Neural cell (in vitro differentiated cells): ENCODE results near the gene PIK3R3. TPM values are rescaled to one million over a fixed set of nuclear protein-coding genes. Genes with fewer than 3 reads are reported as not detected.

Experiments used
- H2AFZ ChIP-seq: fragments of 200-600, 300-800 bp; sonication (generic), shearing (Covaris generic); 2 replicates; pipeline ENCODE4 v1.6.0; 2014; ENCODE audit warnings: low read depth, mild to moderate bottlenecking, antibody characterized with exemption, low read length, moderate library complexity
- H3F3A ChIP-seq: fragments of 200-600 bp; shearing (Covaris generic); 2 replicates; pipeline ENCODE4 v1.6.1; 2016; ENCODE audit warnings: mild to moderate bottlenecking, moderate library complexity, mixed read lengths, antibody characterized with exemption, low read length; ENCODE audit not compliant: insufficient read depth, poor library complexity, severe bottlenecking
- H3K27ac ChIP-seq: fragments of 200-600, 300-800 bp; sonication (generic), shearing (Covaris generic); 2 replicates; pipeline ENCODE4 v1.5.1; 2014; ENCODE audit warnings: mild to moderate bottlenecking, low read length, moderate library complexity
- H3K27me3 ChIP-seq: fragments of 300-800, 200-600 bp; sonication (generic), shearing (Covaris generic); 2 replicates; pipeline ENCODE4 v1.6.0; 2014; ENCODE audit warnings: mild to moderate bottlenecking, low read depth, low read length, moderate library complexity; ENCODE audit not compliant: insufficient read depth
- H3K36me3 ChIP-seq: fragments of 300-800, 200-600 bp; sonication (generic), shearing (Covaris generic); 2 replicates; pipeline ENCODE4 v1.5.1; 2014; ENCODE audit warnings: mild to moderate bottlenecking, antibody characterized with exemption, low read length, moderate library complexity; ENCODE audit not compliant: insufficient read depth
- H3K4me2 ChIP-seq: fragments of 300-800, 200-600 bp; sonication (generic), shearing (Covaris generic); 2 replicates; pipeline ENCODE4 v1.6.0; 2014; ENCODE audit warnings: mild to moderate bottlenecking, low read length
- H3K4me3 ChIP-seq: fragments of 300-800, 200-600 bp; sonication (generic), shearing (Covaris generic); 2 replicates; pipeline ENCODE4 v1.5.1; 2014; ENCODE audit warnings: mild to moderate bottlenecking, low read length, moderate library complexity
- H3K79me2 ChIP-seq: fragments of 200-600 bp; shearing (Covaris generic); replicated peaks from 2 replicates; pipeline ENCODE4 v1.6.0; 2014; ENCODE audit warnings: mild to moderate bottlenecking, low read length, moderate library complexity; ENCODE audit not compliant: insufficient read depth
- H3K9ac ChIP-seq: fragments of 300-800, 200-600 bp; sonication (generic), shearing (Covaris generic); 2 replicates; pipeline ENCODE4 v1.6.1; 2016; ENCODE audit warnings: mild to moderate bottlenecking, low read length, mixed read lengths
- H3K9me2 ChIP-seq: fragments of 200-600 bp; shearing (Covaris generic); 2 replicates; pipeline ENCODE4 v1.6.1; 2016; ENCODE audit warnings: mild to moderate bottlenecking, low read length, mixed read lengths; ENCODE audit not compliant: insufficient read depth
- H3K9me3 ChIP-seq: fragments of 200-600, 300-800 bp; sonication (generic), shearing (Covaris generic); 2 replicates; pipeline ENCODE4 v1.6.1; 2016; ENCODE audit warnings: mild to moderate bottlenecking, mixed run types, low read length, moderate library complexity, mixed read lengths
- H4K20me1 ChIP-seq: fragments of 200-600 bp; shearing (Covaris generic); 2 replicates; pipeline ENCODE4 v1.6.1; 2016; ENCODE audit warnings: mild to moderate bottlenecking, mixed run types; ENCODE audit not compliant: insufficient read depth
- CTCF ChIP-seq: fragments of 450-650 bp; IDR thresholded peaks from 2 replicates; pipeline ENCODE4 v1.5.1; 2014; ENCODE audit warnings: antibody characterized with exemption, mild to moderate bottlenecking, moderate library complexity; ENCODE audit not compliant: poor library complexity, severe bottlenecking
- EP300 ChIP-seq: fragments of 450-650 bp; conservative IDR thresholded peaks from 2 replicates; pipeline ENCODE4 v1.6.1; 2014; ENCODE audit warnings: antibody characterized with exemption, mild to moderate bottlenecking, moderate library complexity; ENCODE audit not compliant: poor library complexity, severe bottlenecking
- EZH2 ChIP-seq: fragments of 200-600, 300-800 bp; shearing (Covaris generic), sonication (generic); IDR thresholded peaks from 2 replicates; pipeline ENCODE4 v1.6.1; 2014; ENCODE audit warnings: antibody characterized with exemption, low read length, borderline replicate concordance, mild to moderate bottlenecking; ENCODE audit not compliant: insufficient read depth, poor library complexity, severe bottlenecking
- MXI1 ChIP-seq: fragments of 450-650 bp; conservative IDR thresholded peaks from 2 replicates; pipeline ENCODE4 v1.6.1; 2014; ENCODE audit warnings: antibody characterized with exemption, mild to moderate bottlenecking; ENCODE audit not compliant: poor library complexity, severe bottlenecking
- POLR2AphosphoS5 ChIP-seq: IDR thresholded peaks from 2 replicates; pipeline ENCODE4 v1.6.1; 2012
- RAD21 ChIP-seq: fragments of 450-650 bp; conservative IDR thresholded peaks from 2 replicates; pipeline ENCODE4 v1.6.1; 2014; ENCODE audit warnings: antibody characterized with exemption, mild to moderate bottlenecking, moderate library complexity
- REST ChIP-seq: IDR thresholded peaks from 2 replicates; pipeline ENCODE4 v1.6.1; 2012; ENCODE audit warnings: borderline replicate concordance
- SMC3 ChIP-seq: fragments of 450-650 bp; conservative IDR thresholded peaks from 2 replicates; pipeline ENCODE4 v1.6.1; 2014; ENCODE audit warnings: antibody characterized with exemption, mild to moderate bottlenecking, moderate library complexity; ENCODE audit not compliant: poor library complexity
- TAF1 ChIP-seq: IDR thresholded peaks from 2 replicates; pipeline ENCODE4 v1.6.1; 2012; ENCODE audit warnings: low read depth
- polyA plus RNA-seq: library from polyadenylated mRNA; depleted of rRNA; stranded (reverse); fragments of >200 nt; gene quantifications from 2 replicates; pipeline ENCODE4 v1.2.3, GENCODE V29; 2014

The PIK3R3 gene
- polyA plus RNA-seq, 1 donor from 2014 or later = 119 TPM

DNA sequence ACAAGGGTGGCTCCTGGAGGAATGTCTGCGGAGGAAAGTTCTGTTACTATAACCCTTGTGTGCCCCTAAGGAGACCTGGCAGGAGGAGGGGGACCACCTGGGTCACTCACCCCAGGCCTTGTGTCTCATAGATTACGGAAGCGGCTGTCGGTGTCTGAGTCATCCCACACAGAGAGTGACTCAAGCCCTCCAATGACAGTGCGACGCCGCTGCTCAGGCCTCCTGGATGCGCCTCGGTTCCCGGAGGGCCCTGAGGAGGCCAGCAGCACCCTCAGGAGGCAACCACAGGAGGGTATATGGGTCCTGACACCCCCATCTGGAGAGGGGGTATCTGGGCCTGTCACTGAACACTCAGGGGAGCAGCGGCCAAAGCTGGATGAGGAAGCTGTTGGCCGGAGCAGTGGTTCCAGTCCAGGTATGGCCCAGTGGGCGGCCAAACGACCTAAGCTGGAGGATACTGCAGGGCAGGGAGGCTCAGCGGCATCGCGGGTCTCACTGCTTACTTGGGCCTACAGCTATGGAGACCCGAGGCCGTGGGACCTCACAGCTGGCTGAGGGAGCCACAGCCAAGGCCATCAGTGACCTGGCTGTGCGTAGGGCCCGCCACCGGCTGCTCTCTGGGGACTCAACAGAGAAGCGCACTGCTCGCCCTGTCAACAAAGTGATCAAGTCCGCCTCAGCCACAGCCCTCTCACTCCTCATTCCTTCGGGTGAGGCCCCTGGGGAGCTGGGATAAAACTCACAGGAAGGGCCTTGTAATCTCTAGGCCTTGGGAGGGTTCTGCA is 101.4 kb downstream of the PIK3R3 start:
- no peaks in the 10 kb centered on the region for H3K9me2 ChIP-seq
- H2AFZ ChIP-seq = no peak overlapping the region
- no peaks in the 10 kb centered on the region for H3F3A ChIP-seq
- H3K79me2 ChIP-seq = no peaks in the 10 kb centered on the region
- TF ChIP-seq REST (no peak), POLR2AphosphoS5 (no peak), EZH2 (no peak), EP300 (no peak), CTCF (no peak), SMC3 (no peak), MXI1 (no peak), RAD21 (no peak), TAF1 (no peak)
- no peaks in the 10 kb centered on the region for H3K27me3 ChIP-seq
- peaks cover 24% of the 10 kb centered on the region for H3K36me3 ChIP-seq
- H3K9ac ChIP-seq = no peak overlapping the region
- H3K4me3 ChIP-seq = no peak overlapping the region
- H3K27ac ChIP-seq = no peak overlapping the region
- H3K9me3 ChIP-seq = no peaks in the 10 kb centered on the region
- H4K20me1 ChIP-seq = no peaks in the 10 kb centered on the region
- no peak overlapping the region for H3K4me2 ChIP-seq

DNA sequence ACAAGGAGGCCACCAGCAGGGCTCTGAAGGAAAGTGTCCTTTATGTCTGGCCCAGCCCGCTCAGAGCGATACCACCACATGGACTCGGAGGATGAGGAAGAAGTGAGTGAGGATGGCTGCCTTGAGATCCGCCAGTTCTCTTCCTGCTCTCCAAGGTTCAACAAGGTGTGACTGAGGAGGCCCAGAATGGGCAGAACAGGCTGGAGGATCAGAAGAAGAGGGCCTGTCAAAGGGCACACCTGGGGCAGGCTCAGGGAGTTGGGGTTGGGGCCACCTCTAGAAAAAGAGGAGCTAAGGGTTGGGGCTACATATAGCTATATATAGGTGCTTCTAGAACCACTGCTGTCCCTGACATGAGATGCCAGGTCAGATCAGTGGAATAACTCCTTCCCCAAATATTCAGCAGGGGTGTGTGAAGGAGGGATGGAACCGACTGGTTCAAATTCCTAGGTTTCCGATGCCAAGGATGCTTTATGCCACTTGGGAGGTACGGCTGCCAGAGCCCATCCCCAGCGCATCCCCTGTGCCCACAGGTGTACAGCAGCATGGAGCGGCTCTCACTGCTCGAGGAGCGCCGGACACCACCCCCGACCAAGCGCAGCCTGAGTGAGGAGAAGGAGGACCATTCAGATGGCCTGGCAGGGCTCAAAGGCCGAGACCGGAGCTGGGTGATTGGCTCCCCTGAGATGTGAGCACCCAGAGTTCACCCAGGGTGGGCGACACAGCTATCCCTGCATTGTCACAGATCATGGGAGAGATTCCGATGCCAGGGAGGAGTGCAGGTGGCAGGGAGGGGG is 102.2 kb downstream of the PIK3R3 start:
- no peak overlapping the region for H2AFZ ChIP-seq
- no peak overlapping the region for H3K27ac ChIP-seq
- TF ChIP-seq TAF1 (no peak), EP300 (no peak), MXI1 (no peak)
- H4K20me1 ChIP-seq = no peaks in the 10 kb centered on the region
- H3K4me2 ChIP-seq = no peak overlapping the region
- no peaks in the 10 kb centered on the region for H3K79me2 ChIP-seq
- no peak overlapping the region for H3K9ac ChIP-seq
- no peaks in the 10 kb centered on the region for H3K9me2 ChIP-seq
- no peaks in the 10 kb centered on the region for H3K9me3 ChIP-seq
- H3K27me3 ChIP-seq = no peaks in the 10 kb centered on the region
- peaks cover 24% of the 10 kb centered on the region for H3K36me3 ChIP-seq
- no peak overlapping the region for H3K4me3 ChIP-seq
- no peaks in the 10 kb centered on the region for H3F3A ChIP-seq
